Upper lobe of left lung (tissue), 6 donors: ENCODE results near the gene CPVL. TPM values are rescaled to one million over a fixed set of nuclear protein-coding genes. Genes with fewer than 3 reads are reported as not detected.

Experiments
- ATAC-seq, 2 donors: fragments of 200-7000 bp; cut with Tn5 transposase; one replicate each; pipeline ENCODE4 v1.9.1; 2022; ENCODE audit warnings: mild to moderate bottlenecking in 2 of 2, moderate library complexity in 2 of 2; ENCODE audit not compliant: low FRiP score in 2 of 2
- DNase-seq, 2 donors: peaks; one replicate each; pipeline ENCODE4 v3.0.0-alpha.2; 2019 to 2020
- H3K27ac ChIP-seq, 4 donors: fragments of 200-600 bp; sonication (generic); one replicate each; pipeline ENCODE4 v1.5.1; 2016 to 2019
- H3K27me3 ChIP-seq, 4 donors: fragments of 200-600 bp; sonication (generic); one replicate each; pipeline ENCODE4 v1.5.1; 2017 to 2019
- H3K36me3 ChIP-seq, 4 donors: fragments of 200-600 bp; sonication (generic); one replicate each; pipeline ENCODE4 v1.5.1; 2016 to 2019
- H3K4me1 ChIP-seq, 4 donors: fragments of 200-600 bp; sonication (generic); one replicate each; pipeline ENCODE4 v1.5.1; 2018 to 2019
- H3K4me3 ChIP-seq, 4 donors: fragments of 200-600 bp; sonication (generic); one replicate each; pipeline ENCODE4 v1.5.1; 2017 to 2019; ENCODE audit warnings: mild to moderate bottlenecking in 2 of 4, moderate library complexity in 1 of 4
- H3K9me3 ChIP-seq, 4 donors: fragments of 200-600 bp; sonication (generic); one replicate each; pipeline ENCODE4 v1.5.1; 2018 to 2019
- EP300 ChIP-seq, 4 donors: sonication (generic); formaldehyde crosslinking; IDR thresholded peaks; one replicate each; pipeline ENCODE4 v1.5.1; 2017; ENCODE audit warnings: antibody characterized with exemption in 4 of 4, control low read depth in 2 of 4
- POLR2A ChIP-seq, 4 donors: fragments of 450-650 bp; IDR thresholded peaks; one replicate each; pipeline ENCODE4 v1.5.1; 2016 to 2017; ENCODE audit warnings: antibody characterized with exemption in 4 of 4, mild to moderate bottlenecking in 2 of 4
- POLR2AphosphoS5 ChIP-seq, 2 donors: sonication (generic); formaldehyde crosslinking; IDR thresholded peaks; one replicate each; pipeline ENCODE4 v1.5.1; 2017; ENCODE audit warnings: antibody characterized with exemption in 2 of 2
- WGBS, 2 donors: methylation state at CpG; one replicate each; pipeline ENCODE4 v1.1.5; 2017 to 2018; 5-methylcytosine and 5-hydroxymethylcytosine counted together
- total RNA-seq, 6 donors: library from RNA; depleted of rRNA in 4 of 6; stranded (reverse); fragments of >200 nt in 4 of 6; gene quantifications; one replicate each; pipeline versions ENCODE4 v1.1.0 to v1.2.1, GENCODE V29; 2016 to 2021
- TF ChIP-seq, protein P1 (sequence below), 6 experiments: fragments of 450-650 bp in 4 of 6; fragments of 200-600 bp in 2 of 6; sonication (generic) in 2 of 6; IDR thresholded peaks; one replicate each; pipeline ENCODE4 v1.5.1; 2016 to 2019; ENCODE audit warnings: antibody characterized with exemption in 6 of 6
- donor health status: DM: no; HTN: no; CAD: no; lungs with moderate emphysema.
- donor health status: DM: no; HTN: yes; CAD: no; lungs with severe emphysema.

CPVL gene
- total RNA-seq, 6 donors from 2014 or later, result 4.6 to 47.4 (median 23.2) TPM

DNA sequence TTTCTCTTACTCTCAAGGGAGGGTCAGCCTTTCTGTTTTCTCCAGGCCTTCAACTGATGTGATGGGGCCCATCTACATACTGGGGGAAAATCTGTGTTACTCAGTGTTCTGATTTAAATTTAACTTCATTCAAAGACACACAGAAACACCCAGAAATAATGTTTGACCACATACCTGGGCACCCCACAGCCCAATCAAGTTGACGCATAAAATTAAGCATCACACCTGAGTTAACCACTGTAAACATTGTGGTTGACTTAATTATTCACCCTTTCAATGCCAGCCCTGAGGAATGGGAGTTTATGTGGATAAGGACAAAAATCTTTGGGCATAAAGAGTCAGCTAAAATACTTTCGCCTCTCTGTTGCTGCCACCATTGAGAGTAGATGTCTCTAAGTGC lies 38.3 kb upstream of the CPVL start:
- ATAC-seq (no peak), DNase-seq (no peak)
- WGBS, 2 donors, result 86 to 96% methylated on average over 2 of the region's 2 CpGs
- peaks cover 0 to 3% (median 2%) of the 10 kb centered on the region in 4 donors for H3K4me1 ChIP-seq
- TF ChIP-seq, protein P1, sequence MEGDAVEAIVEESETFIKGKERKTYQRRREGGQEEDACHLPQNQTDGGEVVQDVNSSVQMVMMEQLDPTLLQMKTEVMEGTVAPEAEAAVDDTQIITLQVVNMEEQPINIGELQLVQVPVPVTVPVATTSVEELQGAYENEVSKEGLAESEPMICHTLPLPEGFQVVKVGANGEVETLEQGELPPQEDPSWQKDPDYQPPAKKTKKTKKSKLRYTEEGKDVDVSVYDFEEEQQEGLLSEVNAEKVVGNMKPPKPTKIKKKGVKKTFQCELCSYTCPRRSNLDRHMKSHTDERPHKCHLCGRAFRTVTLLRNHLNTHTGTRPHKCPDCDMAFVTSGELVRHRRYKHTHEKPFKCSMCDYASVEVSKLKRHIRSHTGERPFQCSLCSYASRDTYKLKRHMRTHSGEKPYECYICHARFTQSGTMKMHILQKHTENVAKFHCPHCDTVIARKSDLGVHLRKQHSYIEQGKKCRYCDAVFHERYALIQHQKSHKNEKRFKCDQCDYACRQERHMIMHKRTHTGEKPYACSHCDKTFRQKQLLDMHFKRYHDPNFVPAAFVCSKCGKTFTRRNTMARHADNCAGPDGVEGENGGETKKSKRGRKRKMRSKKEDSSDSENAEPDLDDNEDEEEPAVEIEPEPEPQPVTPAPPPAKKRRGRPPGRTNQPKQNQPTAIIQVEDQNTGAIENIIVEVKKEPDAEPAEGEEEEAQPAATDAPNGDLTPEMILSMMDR (IDR thresholded peaks at IDR 0.05), result no peak
- TF ChIP-seq POLR2AphosphoS5 (IDR thresholded peaks at IDR 0.05) (no peak), EP300 (IDR thresholded peaks at IDR 0.05) (no peak), POLR2A (IDR thresholded peaks at IDR 0.05) (no peak)
- H3K27me3 ChIP-seq, result no peaks in the 10 kb centered on the region
- no peak overlapping the region for H3K27ac ChIP-seq
- no peaks in the 10 kb centered on the region for H3K9me3 ChIP-seq
- H3K4me3 ChIP-seq, result no peak overlapping the region
- no peaks in the 10 kb centered on the region for H3K36me3 ChIP-seq

DNA sequence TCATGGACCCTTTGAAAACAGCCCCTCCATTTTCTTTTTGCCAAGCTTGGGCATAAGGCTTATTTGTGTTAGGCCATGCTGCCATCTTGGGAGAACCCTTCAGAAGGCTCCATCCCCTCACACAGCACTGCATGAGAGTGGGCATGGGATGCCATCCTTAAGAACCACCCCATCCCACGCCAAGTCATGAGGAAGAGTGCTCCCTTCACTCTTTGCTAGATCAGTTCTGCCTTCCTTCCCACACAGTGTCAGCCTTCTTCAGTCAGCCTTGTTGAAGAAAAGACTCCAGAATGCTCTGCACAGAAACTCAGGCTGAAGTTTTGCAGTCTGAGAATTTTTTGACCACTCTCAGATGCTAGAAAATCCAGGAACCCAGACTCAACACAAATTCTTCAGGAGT lies 32.8 kb upstream of the CPVL start:
- TF ChIP-seq EP300 (IDR thresholded peaks at IDR 0.05) (no peak), POLR2A (IDR thresholded peaks at IDR 0.05) (no peak), POLR2AphosphoS5 (IDR thresholded peaks at IDR 0.05) (no peak)
- TF ChIP-seq, protein P1 (IDR thresholded peaks at IDR 0.05), result no peak
- Histone ChIP-seq H3K27me3 (no peaks in the 10 kb centered on the region), H3K4me1 (no peaks in the 10 kb centered on the region), H3K4me3 (no peak overlapping the region), H3K36me3 (no peaks in the 10 kb centered on the region), H3K27ac (no peak overlapping the region), H3K9me3 (no peaks in the 10 kb centered on the region)
- no peak for DNase-seq
- WGBS, 2 donors, result 0 to 88% methylated on average over 1 of the region's 1 CpG
- ATAC-seq, result no peak

DNA sequence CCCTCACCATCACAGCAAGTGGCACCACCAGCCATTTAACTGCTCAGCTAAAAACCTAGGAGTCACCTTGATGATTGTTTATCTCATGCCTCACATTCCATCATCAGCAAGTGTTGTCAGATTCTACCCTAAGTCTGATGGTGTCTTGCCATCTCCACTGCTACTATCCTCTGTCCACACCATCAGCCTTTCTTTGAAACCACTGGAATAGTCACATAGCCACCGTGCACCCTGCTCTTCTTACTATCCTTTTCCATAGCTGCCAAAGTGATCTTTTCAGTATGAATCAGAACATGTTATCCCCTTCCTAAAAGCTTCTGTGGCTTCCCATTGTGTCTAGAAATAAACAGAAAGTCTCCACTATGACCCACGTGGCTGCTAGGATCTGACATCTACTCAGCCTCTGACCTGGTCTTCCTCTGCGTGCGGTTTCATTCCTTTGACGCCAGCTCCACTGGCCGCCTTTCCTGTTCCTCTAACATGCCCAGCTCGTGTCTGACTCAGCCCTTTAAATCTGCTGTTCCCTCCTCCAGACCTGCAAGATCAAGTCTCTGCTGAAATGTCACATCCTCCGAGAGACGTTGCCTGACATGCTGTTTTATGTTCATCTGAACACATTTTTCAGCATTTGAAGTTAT lies 31.7 kb upstream of the CPVL start:
- WGBS, 2 donors, result 38 to 46% methylated on average over 9 of the region's 9 CpGs
- no peak for TF ChIP-seq POLR2AphosphoS5 (IDR thresholded peaks at IDR 0.05)
- no peak for TF ChIP-seq EP300 (IDR thresholded peaks at IDR 0.05)
- TF ChIP-seq POLR2A (IDR thresholded peaks at IDR 0.05), result no peak
- TF ChIP-seq, protein P1 (IDR thresholded peaks at IDR 0.05), result no peak
- no peak overlapping the region for H3K27ac ChIP-seq
- H3K36me3 ChIP-seq, result no peaks in the 10 kb centered on the region
- H3K27me3 ChIP-seq, result no peaks in the 10 kb centered on the region
- no peak overlapping the region for H3K4me3 ChIP-seq
- peak; percentile 75 to 93 for ATAC-seq
- DNase-seq, result peak in 1 of 2 donors; percentile 77
- H3K9me3 ChIP-seq, result no peaks in the 10 kb centered on the region
- no peaks in the 10 kb centered on the region for H3K4me1 ChIP-seq

GRCh38 chr7:29173458-29173857 lies 27.1 kb upstream of the CPVL start:
- no peak overlapping the region for H3K4me3 ChIP-seq
- TF ChIP-seq, protein P1 (IDR thresholded peaks at IDR 0.05), result no peak
- TF ChIP-seq POLR2AphosphoS5 (IDR thresholded peaks at IDR 0.05) (no peak), EP300 (IDR thresholded peaks at IDR 0.05) (no peak), POLR2A (IDR thresholded peaks at IDR 0.05) (no peak)
- no peaks in the 10 kb centered on the region for H3K27me3 ChIP-seq
- WGBS, 2 donors, result 86 to 94% methylated on average over 3 of the region's 3 CpGs
- no peaks in the 10 kb centered on the region for H3K4me1 ChIP-seq
- no peaks in the 10 kb centered on the region for H3K9me3 ChIP-seq
- ATAC-seq (no peak), DNase-seq (no peak)
- no peak overlapping the region for H3K27ac ChIP-seq
- H3K36me3 ChIP-seq, result no peaks in the 10 kb centered on the region

DNA sequence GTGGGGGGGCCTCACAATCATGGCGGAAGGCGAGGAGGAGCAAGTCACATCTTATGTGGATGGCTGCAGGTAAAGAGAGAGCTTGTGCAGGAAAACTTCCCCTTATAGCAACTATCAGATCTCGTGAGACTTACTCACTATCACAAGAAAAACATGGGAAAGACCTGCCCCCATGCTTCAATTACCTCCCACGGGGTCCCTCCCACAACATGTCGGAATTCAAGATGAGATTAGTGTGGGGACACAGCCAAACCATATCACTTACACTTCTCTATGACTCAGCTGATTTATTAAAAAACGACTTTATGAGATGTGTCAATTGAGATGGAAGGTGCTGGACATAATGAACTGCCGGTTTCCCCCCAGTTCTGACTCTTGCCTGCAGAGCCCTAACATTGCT lies 24.4 kb upstream of the CPVL start:
- H3K4me3 ChIP-seq, result no peak overlapping the region
- TF ChIP-seq EP300 (IDR thresholded peaks at IDR 0.05) (no peak), POLR2AphosphoS5 (IDR thresholded peaks at IDR 0.05) (no peak), POLR2A (IDR thresholded peaks at IDR 0.05) (no peak)
- TF ChIP-seq, protein P1 (IDR thresholded peaks at IDR 0.05), result no peak
- H3K27ac ChIP-seq, result no peak overlapping the region
- H3K36me3 ChIP-seq, result no peaks in the 10 kb centered on the region
- DNase-seq (no peak), ATAC-seq (no peak)
- peaks cover 0 to 2% (median 0%) of the 10 kb centered on the region in 4 donors for H3K9me3 ChIP-seq
- no peaks in the 10 kb centered on the region for H3K4me1 ChIP-seq
- H3K27me3 ChIP-seq, result no peaks in the 10 kb centered on the region
- 77 to 80% methylated on average over 7 of the region's 7 CpGs for WGBS, 2 donors
